ENCODE results near the gene TSPAN6. TPM values are rescaled to one million over a fixed set of nuclear protein-coding genes. Genes with fewer than 3 reads are reported as not detected.

Gene TSPAN6
- total RNA-seq, 1 donor from 2014 or later, result 49.7 TPM

GRCh38 chrX:100599456-100599855 is 37.1 kb downstream of the TSPAN6 start:
- H3K27ac ChIP-seq (ENCODE audit: low read depth, low read length), result no peak overlapping the region
- no peaks in the 10 kb centered on the region for H3K9me3 ChIP-seq (ENCODE audit: insufficient read depth, low read depth, low read length)
- no peaks in the 10 kb centered on the region for H3K27me3 Mint-ChIP-seq (ENCODE audit: low read depth, unreplicated experiment)
- H3K4me2 ChIP-seq (ENCODE audit: low read length), result no peak overlapping the region
- H3K9ac ChIP-seq (ENCODE audit: low read length), result no peak overlapping the region
- H3K27ac Mint-ChIP-seq (ENCODE audit: unreplicated experiment), result no peak overlapping the region
- H3K9me3 Mint-ChIP-seq (ENCODE audit: unreplicated experiment), result no peaks in the 10 kb centered on the region
- H3K4me1 ChIP-seq (ENCODE audit: insufficient read depth, low read length), result no peaks in the 10 kb centered on the region
- no peaks in the 10 kb centered on the region for H3K36me3 ChIP-seq (ENCODE audit: insufficient read depth, low read length)
- H3K36me3 Mint-ChIP-seq (ENCODE audit: low read depth, unreplicated experiment), result no peaks in the 10 kb centered on the region
- no peaks in the 10 kb centered on the region for H4K20me1 ChIP-seq (ENCODE audit: insufficient read depth, low read length)
- no peak overlapping the region for H2AFZ ChIP-seq (ENCODE audit: low read depth, low read length)
- DNase-seq (ENCODE audit: low read depth) (no peak), FAIRE-seq (no peak)
- TF ChIP-seq EZH2 (IDR thresholded peaks at IDR 0.05; ENCODE audit: insufficient read depth, low read length) (no peak), CTCF (IDR thresholded peaks at IDR 0.05; ENCODE audit: insufficient read depth, low read depth, low read length) (no peak)
- no peaks in the 10 kb centered on the region for H3K27me3 ChIP-seq (ENCODE audit: insufficient read depth, low read length)
- no peak overlapping the region for H3K4me3 ChIP-seq (ENCODE audit: insufficient read depth, low read depth, low read length)
- H3K4me1 Mint-ChIP-seq (ENCODE audit: low read depth, unreplicated experiment), result peaks cover 5% of the 10 kb centered on the region
- H3K4me3 Mint-ChIP-seq (ENCODE audit: unreplicated experiment), result no peak overlapping the region
- no peaks in the 10 kb centered on the region for H3K79me2 ChIP-seq (ENCODE audit: insufficient read depth, low read length)

DNA sequence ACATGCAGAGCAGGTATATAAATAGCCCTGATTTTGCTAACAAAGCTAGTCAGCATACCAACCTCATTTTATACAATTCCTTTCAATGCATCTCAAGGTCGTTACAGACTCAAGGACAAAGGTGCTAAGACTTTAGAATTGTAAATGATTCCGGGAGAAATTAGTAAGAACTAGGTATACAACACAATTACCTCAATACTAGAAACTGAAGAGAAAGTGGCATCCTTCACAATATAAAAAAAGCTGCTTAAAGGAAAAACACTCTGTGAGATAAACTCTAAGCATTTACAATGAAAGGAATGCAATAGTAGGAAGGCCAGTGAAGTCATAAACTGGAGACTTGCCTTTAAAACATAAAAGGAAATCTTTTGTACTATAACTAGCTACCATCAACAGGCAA is 40.0 kb downstream of the TSPAN6 start:
- Histone ChIP-seq H3K4me1 (ENCODE audit: insufficient read depth, low read length) (no peaks in the 10 kb centered on the region), H3K9me3 (ENCODE audit: insufficient read depth, low read depth, low read length) (no peaks in the 10 kb centered on the region), H3K9ac (ENCODE audit: low read length) (no peak overlapping the region), H3K36me3 (ENCODE audit: insufficient read depth, low read length) (no peaks in the 10 kb centered on the region), H3K79me2 (ENCODE audit: insufficient read depth, low read length) (no peaks in the 10 kb centered on the region), H2AFZ (ENCODE audit: low read depth, low read length) (no peak overlapping the region), H3K27me3 (ENCODE audit: insufficient read depth, low read length) (no peaks in the 10 kb centered on the region), H3K27ac (ENCODE audit: low read depth, low read length) (no peak overlapping the region), H3K4me2 (ENCODE audit: low read length) (no peak overlapping the region), H4K20me1 (ENCODE audit: insufficient read depth, low read length) (no peaks in the 10 kb centered on the region), H3K4me3 (ENCODE audit: insufficient read depth, low read depth, low read length) (no peak overlapping the region)
- H3K9me3 Mint-ChIP-seq (ENCODE audit: unreplicated experiment), result no peaks in the 10 kb centered on the region
- no peak for FAIRE-seq
- TF ChIP-seq EZH2 (IDR thresholded peaks at IDR 0.05; ENCODE audit: insufficient read depth, low read length), result no peak
- no peak for TF ChIP-seq CTCF (IDR thresholded peaks at IDR 0.05; ENCODE audit: insufficient read depth, low read depth, low read length)
- DNase-seq (ENCODE audit: low read depth), result no peak
- H3K27me3 Mint-ChIP-seq (ENCODE audit: low read depth, unreplicated experiment), result no peaks in the 10 kb centered on the region
- H3K27ac Mint-ChIP-seq (ENCODE audit: unreplicated experiment), result no peak overlapping the region
- no peak overlapping the region for H3K4me3 Mint-ChIP-seq (ENCODE audit: unreplicated experiment)
- peaks cover 5% of the 10 kb centered on the region for H3K4me1 Mint-ChIP-seq (ENCODE audit: low read depth, unreplicated experiment)
- H3K36me3 Mint-ChIP-seq (ENCODE audit: low read depth, unreplicated experiment), result no peaks in the 10 kb centered on the region

- H4K20me1 ChIP-seq (ENCODE audit: insufficient read depth, low read length), result no peaks in the 10 kb centered on the region
- TF ChIP-seq CTCF (IDR thresholded peaks at IDR 0.05; ENCODE audit: insufficient read depth, low read depth, low read length) (no peak), EZH2 (IDR thresholded peaks at IDR 0.05; ENCODE audit: insufficient read depth, low read length) (no peak)
- Mint-ChIP-seq H3K27me3 (ENCODE audit: low read depth, unreplicated experiment) (no peaks in the 10 kb centered on the region), H3K4me1 (ENCODE audit: low read depth, unreplicated experiment) (no peaks in the 10 kb centered on the region), H3K4me3 (ENCODE audit: unreplicated experiment) (no peak overlapping the region), H3K27ac (ENCODE audit: unreplicated experiment) (no peak overlapping the region), H3K36me3 (ENCODE audit: low read depth, unreplicated experiment) (no peaks in the 10 kb centered on the region), H3K9me3 (ENCODE audit: unreplicated experiment) (no peaks in the 10 kb centered on the region)
- H3K4me2 ChIP-seq (ENCODE audit: low read length), result no peak overlapping the region
- no peaks in the 10 kb centered on the region for H3K4me1 ChIP-seq (ENCODE audit: insufficient read depth, low read length)
- no peak overlapping the region for H3K4me3 ChIP-seq (ENCODE audit: insufficient read depth, low read depth, low read length)
- H3K27me3 ChIP-seq (ENCODE audit: insufficient read depth, low read length), result no peaks in the 10 kb centered on the region
- H3K79me2 ChIP-seq (ENCODE audit: insufficient read depth, low read length), result no peaks in the 10 kb centered on the region
- FAIRE-seq (no peak), DNase-seq (ENCODE audit: low read depth) (no peak)
- no peaks in the 10 kb centered on the region for H3K9me3 ChIP-seq (ENCODE audit: insufficient read depth, low read depth, low read length)
- no peak overlapping the region for H3K27ac ChIP-seq (ENCODE audit: low read depth, low read length)
- no peak overlapping the region for H2AFZ ChIP-seq (ENCODE audit: low read depth, low read length)
- H3K36me3 ChIP-seq (ENCODE audit: insufficient read depth, low read length), result no peaks in the 10 kb centered on the region
- H3K9ac ChIP-seq (ENCODE audit: low read length), result no peak overlapping the region
These were observed 43.0 kb downstream of the TSPAN6 start for GRCh38 chrX:100593581-100593980.
